K562 (cell line): Measurements from ENCODE around the gene CACNB2. TPM values are rescaled to one million over a fixed set of nuclear protein-coding genes. Genes with fewer than 3 reads are reported as not detected.

ENCODE experiments used
- ATAC-seq: fragments of 200-7000 bp; cut with Tn5 transposase; 3 replicates; pipeline ENCODE4 v1.9.1; 2020; ENCODE audit warnings: moderate library complexity
- BruUV-seq: library from RNA; stranded (reverse); fragments of 400-500 nt; replicated peaks from 2 replicates; lab custom pipeline; 2021; lab: Mats Ljungman, UMichigan
- CTCF ChIA-PET: fragments of 300-600 bp; formaldehyde crosslinking; extraction: SDS; loops from one replicate; lab custom pipeline; 2021; ENCODE audit warnings: low intra/inter-chr PET ratio; lab: Yijun Ruan, JAX
- POLR2A ChIA-PET: fragments of 300-600, 350-650 bp; sonication (Branson Sonifier 250); formaldehyde crosslinking; extraction: SDS; loops from one replicate; lab custom pipeline; 2021; ENCODE audit warnings: antibody characterized with exemption, inconsistent platforms; lab: Yijun Ruan, JAX
- DNase-seq, 4 experiments: peaks; one replicate each; pipeline versions ENCODE4 v3.0.0 to v3.0.0-alpha.2; 2011 to 2018; ENCODE audit warnings: low spot score in 3 of 4, mixed read lengths in 3 of 4; ENCODE audit errors: extremely low read depth in 1 of 4
- FAIRE-seq: peaks from 2 replicates; lab custom pipeline; 2011; peaks lifted over from hg19 to GRCh38; lab: Jason Lieb, UNC
- H2AFZ ChIP-seq: 2 replicates; pipeline ENCODE4 v1.6.0; 2011; ENCODE audit warnings: low read depth, low read length, control low read depth, inconsistent platforms
- H3K27ac ChIP-seq: fragments of 200-600 bp; 3 replicates; pipeline ENCODE4 v1.8.0; 2011; ENCODE audit warnings: low read depth, mild to moderate bottlenecking, control low read depth, inconsistent platforms, low read length, moderate library complexity, mixed read lengths; ENCODE audit errors: extremely low read depth
- H3K27me3 ChIP-seq, 2 experiments: fragments of 300-600 bp in 1 of 2; 2 replicates in 1 of 2; 3 replicates in 1 of 2; pipeline versions ENCODE4 v1.6.0 to v1.8.0; 2011; ENCODE audit warnings: inconsistent platforms in 2 of 2, low read length in 2 of 2, mild to moderate bottlenecking in 1 of 2, mixed read lengths in 1 of 2, moderate library complexity in 1 of 2; ENCODE audit not compliant: control insufficient read depth in 2 of 2, insufficient read depth in 2 of 2
- H3K36me3 ChIP-seq: fragments of 300-600 bp; 3 replicates; pipeline ENCODE4 v1.8.0; 2011; ENCODE audit warnings: mild to moderate bottlenecking, low read length, inconsistent platforms; ENCODE audit not compliant: control insufficient read depth, insufficient read depth
- H3K4me1 ChIP-seq, 2 experiments: fragments of 200-600 bp in 1 of 2; replicated peaks in 1 of 2; 2 replicates in 1 of 2; 3 replicates in 1 of 2; pipeline versions ENCODE4 v1.5.1 to v1.8.0; 2011; ENCODE audit warnings: inconsistent platforms in 2 of 2, low read length in 2 of 2, mild to moderate bottlenecking in 1 of 2, mixed read lengths in 1 of 2, moderate library complexity in 1 of 2; ENCODE audit not compliant: control insufficient read depth in 2 of 2, insufficient read depth in 2 of 2
- H3K4me2 ChIP-seq: 2 replicates; pipeline ENCODE4 v1.6.1; 2011; ENCODE audit warnings: low read length, control low read depth, inconsistent platforms, mixed read lengths; ENCODE audit not compliant: insufficient read depth
- H3K4me3 ChIP-seq: fragments of 200-600 bp; sonication (generic), shearing (Covaris generic); 2 replicates; pipeline ENCODE4 v1.5.1; 2016; ENCODE audit warnings: control low read depth, inconsistent platforms
- H3K79me2 ChIP-seq: fragments of 200-600 bp; 3 replicates; pipeline ENCODE4 v1.8.0; 2011; ENCODE audit warnings: low read length, inconsistent platforms; ENCODE audit not compliant: control insufficient read depth, insufficient read depth
- H3K9ac ChIP-seq, 2 experiments: 2 replicates each; pipeline versions ENCODE4 v1.6.0 to v1.6.1; 2011; ENCODE audit warnings: low read depth in 2 of 2, low read length in 2 of 2, control low read depth in 1 of 2, inconsistent platforms in 1 of 2, mild to moderate bottlenecking in 1 of 2, mixed read lengths in 1 of 2; ENCODE audit not compliant: insufficient read depth in 1 of 2
- H3K9me1 ChIP-seq: one replicate; pipeline ENCODE4 v1.6.0; 2011; ENCODE audit warnings: inconsistent platforms, mild to moderate bottlenecking, low read length, moderate library complexity; ENCODE audit not compliant: control insufficient read depth, insufficient read depth
- H3K9me3 ChIP-seq: replicated peaks from 2 replicates; pipeline ENCODE4 v1.5.1; 2011; ENCODE audit warnings: low read depth, low read length, inconsistent platforms; ENCODE audit not compliant: control insufficient read depth, insufficient read depth
- H4K20me1 ChIP-seq: replicated peaks from 2 replicates; pipeline ENCODE4 v1.6.1; 2011; ENCODE audit warnings: low read length, inconsistent platforms, mixed read lengths; ENCODE audit not compliant: control insufficient read depth, insufficient read depth
- CTCF ChIP-seq, 3 experiments: IDR thresholded peaks in 2 of 3; conservative IDR thresholded peaks in 1 of 3; 2 replicates each; pipeline ENCODE4 v1.5.1; 2011 to 2012; ENCODE audit warnings: low read length in 3 of 3, mild to moderate bottlenecking in 3 of 3, control low read depth in 2 of 3, improper control_type of control experiment in 1 of 3, inconsistent platforms in 1 of 3, low read depth in 1 of 3, mixed read lengths in 1 of 3, moderate library complexity in 1 of 3; ENCODE audit not compliant: insufficient read depth in 2 of 3
- DEAF1 ChIP-seq: fragments of 450-650 bp; formaldehyde crosslinking; IDR thresholded peaks from 2 replicates; pipeline ENCODE4 v1.4.0; 2020; ENCODE audit warnings: mild to moderate bottlenecking, moderate library complexity
- NR1H2 ChIP-seq: sonication (generic); formaldehyde crosslinking; IDR thresholded peaks from 2 replicates; pipeline ENCODE4 v1.4.0; 2020; ENCODE audit warnings: mild to moderate bottlenecking, missing genetic modification reagents
- NUFIP1 ChIP-seq: fragments of 450-650 bp; IDR thresholded peaks from 2 replicates; pipeline ENCODE4 v1.6.1; 2018; ENCODE audit not compliant: partially characterized antibody
- RAD21 ChIP-seq, 2 experiments: fragments of 250-450 bp in 1 of 2; fragments of 450-650 bp in 1 of 2; sonication (Bioruptor Pico) in 1 of 2; formaldehyde crosslinking in 1 of 2; IDR thresholded peaks in 1 of 2; conservative IDR thresholded peaks in 1 of 2; 2 replicates each; pipeline versions ENCODE4 v1.4.0 to v1.8.0; 2020 to 2022; ENCODE audit warnings: mild to moderate bottlenecking in 2 of 2, moderate library complexity in 1 of 2
- SMC3 ChIP-seq: conservative IDR thresholded peaks from 2 replicates; pipeline ENCODE4 v1.6.1; 2011; ENCODE audit warnings: low read depth, low read length, improper control_type of control experiment; ENCODE audit not compliant: insufficient read depth
- ZFP91 ChIP-seq: sonication (generic); formaldehyde crosslinking; IDR thresholded peaks from 2 replicates; pipeline ENCODE4 v1.8.0; 2022; ENCODE audit warnings: mild to moderate bottlenecking, missing genetic modification reagents
- WGBS: fragments of 100-300 bp; shearing (Covaris generic); methylation state at CpG from one replicate; pipeline ENCODE4 v1.1.6; 2016; ENCODE audit warnings: low coverage, mixed read lengths; ENCODE audit not compliant: insufficient coverage; ENCODE audit errors: missing lambda C conversion rate; 5-methylcytosine and 5-hydroxymethylcytosine counted together
- in situ Hi-C: fragments of 300-500 bp; cut with MboI; formaldehyde crosslinking; loops from 4 replicates; pipeline ENCODE4 v1.15.0; 2018; ENCODE audit warnings: inconsistent platforms, mixed read lengths
- intact Hi-C: fragments of 100-400 bp; cut with micrococcal nuclease; formaldehyde crosslinking; loops from 2 replicates; pipeline ENCODE4 v1.14.2; 2022
- polyA plus RNA-seq, 8 experiments: library from polyadenylated mRNA; depleted of rRNA in 4 of 8; stranded (reverse) in 5 of 8; unstranded in 3 of 8; fragments of >200 nt; fragmentation: Nextera tagmentation in 2 of 8; fragmentation: Illumina TruSeq in 1 of 8; extraction: Ambion mirVana in 2 of 8; extraction: Trizol in 1 of 8; gene quantifications; 2 replicates each; pipeline versions ENCODE4 v1.2.1 to v1.2.3, GENCODE V29; 2011 to 2014; ENCODE audit warnings: inconsistent platforms in 1 of 8, missing spikeins in 1 of 8
- total RNA-seq, 7 experiments: library from RNA; depleted of rRNA in 6 of 7; stranded (reverse); fragments of >200 nt in 6 of 7; fragmentation: Illumina TruSeq in 2 of 7; extraction: Trizol in 2 of 7; gene quantifications; 2 replicates each; pipeline versions ENCODE4 v1.2.1 to v1.2.3, GENCODE V29; 2011 to 2021; ENCODE audit warnings: low replicate concordance in 1 of 7

CACNB2 gene
- total and polyA plus RNA-seq, 9 of the 15 experiments (the other 6 are each of a cell fraction or from before 2014, with no cell fraction given): 1.8 to 2.2 TPM; not detected in 7

GRCh38 chr10:18214691-18215563 lies 74.7 kb downstream of the CACNB2 start (continued):
- TF ChIP-seq DEAF1 (CRISPR knock-in tag): 0 out of 2 replicates have a peak, but pooled peaks have one; percentile 34
- no peak for TF ChIP-seq ZFP91
- TF ChIP-seq NUFIP1: no peak
- TF ChIP-seq SMC3: peak; percentile 34; the same call in 1 of the 2 replicates

- H3K9me1 ChIP-seq: no peaks in the 10 kb centered on the region
- H4K20me1 ChIP-seq: no peaks in the 10 kb centered on the region
- H2AFZ ChIP-seq: no peak overlapping the region
- WGBS: 0% methylated on average over 2 of the region's 2 CpGs
- no peaks in the 10 kb centered on the region for H3K9me3 ChIP-seq
- no peaks in the 10 kb centered on the region for H3K36me3 ChIP-seq
- no peak for TF ChIP-seq NR1H2 (CRISPR knock-in tag)
- peak in 1 of 2 experiments; percentile 52; a peak in 3 of 4 replicates for TF ChIP-seq RAD21 (CRISPR knock-in tag; conservative IDR thresholded peaks at IDR 0.05 in 1 of 2, IDR thresholded peaks at IDR 0.05 in 1 of 2)
- TF ChIP-seq CTCF (IDR thresholded peaks at IDR 0.05 in 2 of 3, conservative IDR thresholded peaks at IDR 0.05 in 1 of 3; ENCODE audit: insufficient read depth in 2 of 3, low read depth in 1 of 3, low read length in 3 of 3): peak in 2 of 3 experiments; percentile 20 to 42; a peak in 2 of 6 replicates
- DNase-seq (peak in 1 of 4 experiments; percentile 5), FAIRE-seq (peak; percentile 51), ATAC-seq (no peak)
- intact Hi-C loops (loop anchor here (2.0 to 5.0 kb wide), 3 partner anchors 479 to 1369 kb away; no protein-coding TSS in a partner anchor), in situ Hi-C loops (loop anchor here (10.0 kb wide), 1 partner anchor 612 kb away; no protein-coding TSS in a partner anchor)
- H3K9ac ChIP-seq: no peak overlapping the region
- H3K27me3 ChIP-seq: peaks cover 0 to 2% of the 10 kb centered on the region in 2 experiments; a peak in 1 of 5 replicates
- no peaks in the 10 kb centered on the region for H3K4me1 ChIP-seq
- H3K79me2 ChIP-seq: no peaks in the 10 kb centered on the region
- BruUV-seq: no TSS peak
- H3K4me2 ChIP-seq: no peak overlapping the region
- CTCF ChIA-PET: no interaction called here
- POLR2A ChIA-PET: interaction anchor here (0.6 kb wide), 1 partner anchor 56 kb away, joined by 3 read pairs; no protein-coding TSS in a partner anchor
- H3K27ac ChIP-seq: no peak overlapping the region
- H3K4me3 ChIP-seq: no peak overlapping the region
Measured at GRCh38 chr10:18216482-18216881, 76.3 kb downstream of the CACNB2 start.
